HG03469 (cell line): ENCODE measurements around the gene GAD2.

ENCODE experiments used
- ATAC-seq: cut with Tn5 transposase; IDR thresholded peaks from one replicate; pipeline ENCODE4 v1.9.1; 2021; ENCODE audit warnings: mild to moderate bottlenecking, moderate library complexity, moderate number of reproducible peaks; ENCODE audit not compliant: unreplicated experiment

GAD2 gene

DNA sequence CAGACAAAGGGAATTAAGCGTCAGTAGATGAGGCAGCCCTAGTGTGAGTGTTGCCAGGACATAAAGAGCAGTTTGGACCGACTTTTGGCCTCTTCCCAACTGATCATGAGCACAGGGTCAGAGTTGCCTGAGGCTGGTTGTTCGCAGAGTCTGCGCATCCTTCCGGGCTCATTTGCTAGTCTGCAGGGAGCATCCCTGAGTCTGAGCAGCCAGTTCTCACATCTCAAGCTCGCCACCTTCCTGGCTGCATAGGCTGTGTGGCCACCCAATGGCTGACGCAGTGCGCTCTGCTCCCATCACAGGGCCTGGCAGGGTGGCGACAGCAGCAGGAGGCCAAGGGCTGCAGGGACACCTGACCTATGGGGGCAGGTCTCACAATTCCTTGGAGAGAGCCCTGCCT is 5.0 kb downstream of the GAD2 start:
- ATAC-seq: no peak

GRCh38 chr10:26222563-26222962 is 6.0 kb downstream of the GAD2 start:
- no peak for ATAC-seq

GRCh38 chr10:26225322-26225721 is 8.7 kb downstream of the GAD2 start:
- ATAC-seq: no peak

DNA sequence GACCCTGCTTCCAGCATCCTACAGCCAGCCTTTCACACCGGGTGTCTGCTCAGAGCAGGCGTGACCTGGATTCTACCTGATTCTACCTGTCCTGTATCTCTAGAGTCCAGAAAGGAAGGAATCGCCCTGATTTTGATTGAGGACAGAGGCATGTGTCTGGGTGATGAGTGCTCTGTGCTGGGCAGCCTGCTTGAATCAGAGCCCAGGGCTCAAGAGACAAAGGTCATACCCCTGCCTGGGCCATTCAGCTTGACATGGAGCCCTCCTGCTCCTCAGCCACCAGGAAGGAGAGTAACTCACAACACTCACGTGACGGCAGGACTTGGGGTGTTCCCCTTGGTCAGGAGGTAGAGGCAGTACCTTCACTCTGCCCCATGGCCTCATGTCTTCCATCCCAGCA is 11.2 kb downstream of the GAD2 start:
- no peak for ATAC-seq

DNA sequence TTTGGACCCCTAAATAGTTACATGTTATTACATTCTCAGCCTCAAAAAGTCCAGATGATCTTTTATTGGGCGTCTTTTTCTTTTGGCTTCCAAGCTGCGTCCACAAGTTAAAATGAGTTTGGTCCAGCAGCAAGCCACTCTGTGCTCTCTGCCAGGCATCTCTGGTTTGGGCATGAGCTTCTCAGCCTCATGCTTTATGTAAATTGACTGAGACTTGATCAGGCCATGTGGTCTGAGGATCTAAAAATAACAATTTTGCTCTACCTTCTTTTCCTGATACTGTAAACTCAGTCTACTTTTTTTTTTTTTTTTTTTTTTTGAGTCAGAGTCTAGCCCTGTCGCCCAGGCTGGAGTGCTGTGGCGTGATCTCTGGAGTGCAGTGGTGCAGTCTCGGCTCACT is 15.6 kb downstream of the GAD2 start:
- ATAC-seq: no peak

DNA sequence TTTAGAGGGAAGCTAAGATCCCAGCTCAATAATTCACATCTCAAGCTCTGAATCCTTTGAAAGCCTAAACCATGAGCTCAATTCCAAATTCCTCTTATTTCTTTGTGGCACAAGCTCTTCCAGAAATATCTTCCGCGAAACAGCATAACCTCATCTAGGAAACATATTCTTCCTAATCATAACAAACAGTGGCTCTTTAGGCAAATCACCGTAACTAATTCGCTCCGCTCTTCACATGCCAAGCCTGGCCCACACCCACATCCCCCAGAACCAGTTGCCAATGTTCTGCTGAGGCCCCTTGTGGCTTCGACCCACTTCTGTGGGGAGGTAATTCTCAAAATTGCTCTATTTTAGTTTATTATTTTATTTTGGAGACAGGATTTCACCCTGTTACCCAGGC is 19.2 kb downstream of the GAD2 start:
- no peak for ATAC-seq

- ATAC-seq: no peak
Observed at GRCh38 chr10:26238378-26238777, 21.8 kb downstream of the GAD2 start.

DNA sequence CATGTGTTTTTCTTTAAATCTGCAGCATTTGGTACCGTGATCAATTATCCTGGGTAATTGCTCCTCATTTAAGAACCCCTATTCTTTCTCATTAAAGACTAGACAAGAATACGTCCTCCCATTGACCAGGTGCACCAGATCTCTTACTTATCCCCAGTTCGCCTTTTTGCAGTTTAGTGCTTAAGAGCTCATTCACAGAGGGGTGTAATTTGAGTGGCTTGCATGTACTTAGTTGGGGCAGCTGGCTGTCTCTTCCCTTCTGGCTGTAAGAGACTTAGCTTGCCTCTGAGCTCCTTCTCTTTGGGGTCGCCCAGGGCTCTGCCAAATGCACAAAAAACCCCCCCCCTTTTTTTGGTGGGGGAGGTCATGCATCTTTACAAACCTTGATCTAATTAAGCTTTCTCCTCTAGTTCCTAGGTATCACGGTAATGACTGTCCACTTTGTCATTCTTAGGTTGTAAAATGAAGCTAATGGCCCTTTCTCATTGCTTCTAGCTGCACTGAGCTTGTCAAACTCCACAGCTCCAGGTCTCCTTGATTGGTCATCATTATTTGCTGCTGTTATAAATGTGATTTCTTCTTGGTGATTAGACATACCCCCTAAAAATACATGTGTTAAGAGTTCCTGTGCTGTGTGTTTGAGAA is 26.3 kb downstream of the GAD2 start:
- ATAC-seq: no peak

DNA sequence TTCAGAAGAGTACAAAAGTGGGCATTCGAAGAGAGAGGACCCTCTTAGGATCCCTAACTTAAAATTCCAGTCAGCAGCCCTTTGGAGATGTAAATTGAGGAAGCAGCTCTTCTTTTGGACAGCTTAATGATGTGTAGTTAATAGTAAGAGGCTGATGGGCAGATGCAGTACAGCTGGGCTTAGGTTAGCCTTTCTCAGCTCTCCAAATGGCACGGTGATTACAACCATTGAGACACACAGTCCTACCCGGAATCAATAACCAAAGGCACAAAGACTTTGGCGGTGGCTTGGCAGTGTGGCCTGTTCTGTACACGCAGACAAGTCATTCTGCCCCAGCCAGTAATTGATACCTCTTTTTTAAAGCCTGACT is 26.8 kb downstream of the GAD2 start:
- ATAC-seq: no peak

DNA sequence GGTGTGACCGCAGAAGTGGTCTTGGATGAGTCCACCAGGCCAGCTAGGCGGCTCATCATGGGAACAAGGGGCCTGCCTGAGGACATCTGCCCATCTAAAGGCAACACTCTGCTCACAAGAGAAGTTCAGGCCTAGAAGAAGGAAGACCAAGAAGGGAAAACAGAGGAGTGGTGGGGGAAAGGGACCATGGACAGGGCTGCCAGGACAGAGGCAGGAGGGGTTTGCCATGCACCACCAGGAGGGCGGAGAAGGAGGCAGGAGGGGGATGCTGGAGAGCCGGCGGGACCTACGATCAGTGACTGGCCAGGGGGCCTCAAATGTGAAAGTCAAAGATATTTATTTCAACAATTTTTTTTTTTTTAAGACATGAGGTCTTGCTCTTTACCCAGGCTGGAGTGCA is 33.1 kb downstream of the GAD2 start:
- no peak for ATAC-seq

GRCh38 chr10:26251925-26252324 is 35.4 kb downstream of the GAD2 start:
- no peak for ATAC-seq

GRCh38 chr10:26254616-26255015 is 38.0 kb downstream of the GAD2 start:
- ATAC-seq: no peak

- ATAC-seq: no peak
Observed at GRCh38 chr10:26259341-26259740, 42.8 kb downstream of the GAD2 start.

- no peak for ATAC-seq
Observed at GRCh38 chr10:26269754-26270153, 53.2 kb downstream of the GAD2 start.

DNA sequence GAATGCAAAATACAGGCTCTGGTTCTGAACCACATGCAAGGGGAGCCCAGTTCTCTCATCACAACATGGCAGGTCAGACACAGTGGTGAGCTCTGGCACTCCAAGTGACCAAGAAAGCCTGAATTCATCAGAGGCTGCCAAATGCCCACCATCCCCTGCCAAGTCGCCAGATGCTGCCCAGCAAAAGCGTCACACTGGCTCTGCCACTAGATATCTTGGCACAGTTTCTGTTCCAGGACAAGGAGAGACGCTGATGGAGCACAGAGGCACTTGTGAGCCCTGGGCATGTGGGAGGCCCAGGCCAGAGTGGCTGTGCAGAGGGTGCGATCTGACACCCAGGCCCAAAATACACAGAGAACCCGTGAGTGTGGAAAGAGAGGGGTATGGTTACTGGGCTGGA is 57.8 kb downstream of the GAD2 start:
- ATAC-seq: no peak

DNA sequence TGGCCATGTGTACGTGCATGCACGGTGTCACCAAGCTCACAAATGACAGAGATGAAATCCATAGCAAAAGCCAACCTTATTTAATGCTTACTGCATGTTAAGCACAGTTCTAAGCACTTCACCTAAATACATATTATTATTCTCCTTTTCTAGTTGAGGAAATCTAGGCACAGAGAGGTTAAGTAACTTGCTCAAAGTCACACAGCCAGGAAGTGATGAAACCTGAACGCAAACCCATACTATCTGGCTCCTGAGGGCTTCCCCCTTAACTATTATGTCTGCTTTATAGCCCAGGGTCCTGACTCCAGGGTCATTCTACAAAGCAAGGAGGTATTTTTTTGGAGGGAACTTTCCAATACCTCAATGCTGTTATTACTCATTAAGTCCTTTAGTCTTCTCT is 61.7 kb downstream of the GAD2 start:
- ATAC-seq: no peak

- ATAC-seq: no peak
Observed at GRCh38 chr10:26290236-26290635, 73.7 kb downstream of the GAD2 start.

DNA sequence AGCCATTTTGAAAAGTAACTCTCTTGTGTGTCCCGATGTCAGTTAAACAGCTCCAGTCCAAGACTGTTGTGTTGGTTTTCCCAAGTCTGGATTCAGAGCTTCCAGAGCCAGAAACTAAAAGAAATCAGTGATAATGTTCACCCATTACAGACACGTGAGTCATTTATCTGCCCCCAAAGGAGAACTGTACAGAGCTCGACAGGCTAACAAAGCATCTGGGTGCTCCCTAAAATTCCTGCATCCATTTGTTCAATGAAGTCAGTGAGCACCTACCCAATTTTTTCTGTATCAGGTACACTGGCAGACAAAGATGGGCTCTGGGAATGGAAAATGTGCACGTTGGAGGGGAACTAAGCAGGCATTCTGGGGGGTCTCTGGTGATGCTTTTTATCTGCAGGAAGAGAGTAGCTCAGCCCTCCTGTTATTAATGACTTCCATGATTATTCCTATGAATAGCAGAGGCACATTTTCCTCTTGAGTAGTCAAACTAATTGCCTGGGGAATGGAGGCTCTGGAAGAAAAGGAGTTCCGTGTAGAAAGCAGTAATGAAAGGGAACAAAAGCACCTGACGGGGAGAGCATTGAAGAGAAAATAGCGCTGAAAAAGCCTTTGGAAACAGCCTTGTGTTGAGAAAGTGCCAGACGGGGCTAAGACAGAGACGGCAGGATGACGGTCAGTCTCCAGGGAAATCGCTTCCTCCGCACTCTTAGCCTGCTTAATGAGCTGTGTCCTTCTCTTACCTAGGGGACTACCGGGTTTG is 75.3 kb downstream of the GAD2 start:
- no peak for ATAC-seq

GRCh38 chr10:26296360-26296759 is 79.8 kb downstream of the GAD2 start:
- ATAC-seq: no peak

- no peak for ATAC-seq
Observed at GRCh38 chr10:26300001-26300400, 83.4 kb downstream of the GAD2 start.

DNA sequence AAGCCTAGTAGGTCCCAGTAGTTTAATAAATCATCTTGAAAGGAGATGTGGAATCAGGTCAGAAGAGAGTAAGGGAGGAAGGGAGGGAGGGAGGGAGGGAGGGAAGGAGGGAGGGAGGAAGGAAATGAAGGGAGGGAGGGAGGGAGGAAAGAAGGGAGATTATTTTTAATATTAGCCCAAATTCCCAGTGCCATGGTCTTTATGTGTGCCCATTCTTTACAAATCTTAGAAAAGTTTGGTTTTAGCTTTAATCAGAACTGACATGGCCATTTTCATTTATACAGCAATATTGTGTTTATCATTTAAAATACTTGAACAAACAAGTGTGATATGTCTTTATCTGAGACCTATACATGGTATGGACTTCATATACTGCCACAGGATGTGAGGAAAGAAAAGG is 86.8 kb downstream of the GAD2 start:
- no peak for ATAC-seq

- ATAC-seq: peak; percentile 52
Observed at GRCh38 chr10:26310361-26310760, 93.8 kb downstream of the GAD2 start.
